Esophagus muscularis mucosa (tissue), 4 donors: ENCODE measurements around the gene ADAD1. TPM values are rescaled to one million over a fixed set of nuclear protein-coding genes. Genes with fewer than 3 reads are reported as not detected.

Experiments
- DNase-seq: peaks from one replicate; pipeline ENCODE4 v3.0.0-alpha.2; 2017; ENCODE audit errors: extremely low spot score
- H3K27ac ChIP-seq, 4 donors: fragments of 200-600 bp; sonication (generic); replicated peaks in 1 of 4; 1 replicate in 3 of 4; 2 replicates in 1 of 4; pipeline ENCODE4 v1.5.1; 2016 to 2019; ENCODE audit warnings: mild to moderate bottlenecking in 1 of 4
- H3K27me3 ChIP-seq, 4 donors: fragments of 200-600 bp; sonication (generic); one replicate each; pipeline versions ENCODE4 v1.5.1 to v1.6.0; 2016 to 2019
- H3K36me3 ChIP-seq, 4 donors: fragments of 200-600 bp; sonication (generic); one replicate each; pipeline ENCODE4 v1.5.1; 2016 to 2019
- H3K4me1 ChIP-seq, 4 donors: fragments of 200-600 bp; sonication (generic); one replicate each; pipeline ENCODE4 v1.5.1; 2016 to 2019
- H3K4me3 ChIP-seq, 4 donors: fragments of 200-600 bp; sonication (generic); 1 replicate in 2 of 4; 2 replicates in 2 of 4; pipeline ENCODE4 v1.5.1; 2016 to 2019; ENCODE audit warnings: mild to moderate bottlenecking in 4 of 4, moderate library complexity in 1 of 4
- H3K9me3 ChIP-seq, 4 donors: fragments of 200-600 bp; sonication (generic); 1 replicate in 3 of 4; 2 replicates in 1 of 4; pipeline ENCODE4 v1.5.1; 2016 to 2019
- EP300 ChIP-seq: sonication (generic); formaldehyde crosslinking; IDR thresholded peaks from one replicate; pipeline ENCODE4 v1.6.1; 2017; ENCODE audit warnings: antibody characterized with exemption
- POLR2A ChIP-seq: fragments of 450-650 bp; IDR thresholded peaks from one replicate; pipeline ENCODE4 v1.6.1; 2017; ENCODE audit warnings: antibody characterized with exemption, moderate library complexity, mild to moderate bottlenecking, low read depth
- POLR2AphosphoS5 ChIP-seq, 2 donors: sonication (generic); formaldehyde crosslinking; IDR thresholded peaks; one replicate each; pipeline ENCODE4 v1.6.1; 2017; ENCODE audit warnings: antibody characterized with exemption in 2 of 2
- WGBS: methylation state at CpG from one replicate; pipeline ENCODE4 v1.1.5; 2018; 5-methylcytosine and 5-hydroxymethylcytosine counted together
- intact Hi-C: fragments of 100-400 bp; cut with DNase I; formaldehyde crosslinking; loops from one replicate; pipeline ENCODE4 v1.15.1; 2023
- total RNA-seq, 4 donors: library from RNA; depleted of rRNA; stranded (reverse); fragments of >200 nt; gene quantifications; one replicate each; pipeline versions ENCODE4 v1.1.0 to v1.2.1, GENCODE V29; 2016
- TF ChIP-seq, protein P1 (sequence below), 3 experiments: fragments of 200-600 bp in 2 of 3; fragments of 450-650 bp in 1 of 3; sonication (generic) in 2 of 3; IDR thresholded peaks; one replicate each; pipeline ENCODE4 v1.5.1; 2017 to 2019; ENCODE audit warnings: antibody characterized with exemption in 3 of 3, mild to moderate bottlenecking in 2 of 3, moderate library complexity in 1 of 3

The ADAD1 gene
- total RNA-seq, 4 donors from 2014 or later = not detected

DNA sequence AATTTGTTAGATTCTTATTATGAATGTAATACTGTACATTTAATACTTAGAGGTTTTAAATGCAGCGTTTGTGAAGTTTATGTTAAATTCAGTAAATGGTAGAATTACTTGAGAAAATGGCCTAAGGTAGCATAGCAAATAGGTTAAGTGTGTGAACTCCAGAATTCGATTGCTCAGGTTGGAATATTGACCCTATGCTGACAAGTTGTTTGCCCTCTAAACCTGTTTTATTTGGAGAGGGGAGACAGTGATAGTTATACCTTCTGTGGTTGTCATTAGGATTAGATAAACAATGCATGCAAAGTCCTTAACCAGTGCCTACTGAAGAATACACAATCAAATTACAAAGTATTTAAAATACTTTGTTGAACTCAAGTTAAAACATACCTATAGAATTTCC, 5.4 kb downstream of the ADAD1 start:
- intact Hi-C loops = no loop called here
- H3K27me3 ChIP-seq = no peaks in the 10 kb centered on the region
- no peak for TF ChIP-seq POLR2A
- no peak for TF ChIP-seq EP300
- no peak for TF ChIP-seq POLR2AphosphoS5 (IDR thresholded peaks at IDR 0.05)
- TF ChIP-seq, protein P1, sequence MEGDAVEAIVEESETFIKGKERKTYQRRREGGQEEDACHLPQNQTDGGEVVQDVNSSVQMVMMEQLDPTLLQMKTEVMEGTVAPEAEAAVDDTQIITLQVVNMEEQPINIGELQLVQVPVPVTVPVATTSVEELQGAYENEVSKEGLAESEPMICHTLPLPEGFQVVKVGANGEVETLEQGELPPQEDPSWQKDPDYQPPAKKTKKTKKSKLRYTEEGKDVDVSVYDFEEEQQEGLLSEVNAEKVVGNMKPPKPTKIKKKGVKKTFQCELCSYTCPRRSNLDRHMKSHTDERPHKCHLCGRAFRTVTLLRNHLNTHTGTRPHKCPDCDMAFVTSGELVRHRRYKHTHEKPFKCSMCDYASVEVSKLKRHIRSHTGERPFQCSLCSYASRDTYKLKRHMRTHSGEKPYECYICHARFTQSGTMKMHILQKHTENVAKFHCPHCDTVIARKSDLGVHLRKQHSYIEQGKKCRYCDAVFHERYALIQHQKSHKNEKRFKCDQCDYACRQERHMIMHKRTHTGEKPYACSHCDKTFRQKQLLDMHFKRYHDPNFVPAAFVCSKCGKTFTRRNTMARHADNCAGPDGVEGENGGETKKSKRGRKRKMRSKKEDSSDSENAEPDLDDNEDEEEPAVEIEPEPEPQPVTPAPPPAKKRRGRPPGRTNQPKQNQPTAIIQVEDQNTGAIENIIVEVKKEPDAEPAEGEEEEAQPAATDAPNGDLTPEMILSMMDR (IDR thresholded peaks at IDR 0.05) = no peak
- no peaks in the 10 kb centered on the region for H3K4me1 ChIP-seq
- no peak overlapping the region for H3K27ac ChIP-seq
- H3K9me3 ChIP-seq = peaks cover 0 to 14% (median 9%) of the 10 kb centered on the region in 4 donors
- 52% methylated on average over 2 of the region's 2 CpGs for WGBS
- no peak overlapping the region for H3K4me3 ChIP-seq
- H3K36me3 ChIP-seq = no peaks in the 10 kb centered on the region
- DNase-seq = no peak

DNA sequence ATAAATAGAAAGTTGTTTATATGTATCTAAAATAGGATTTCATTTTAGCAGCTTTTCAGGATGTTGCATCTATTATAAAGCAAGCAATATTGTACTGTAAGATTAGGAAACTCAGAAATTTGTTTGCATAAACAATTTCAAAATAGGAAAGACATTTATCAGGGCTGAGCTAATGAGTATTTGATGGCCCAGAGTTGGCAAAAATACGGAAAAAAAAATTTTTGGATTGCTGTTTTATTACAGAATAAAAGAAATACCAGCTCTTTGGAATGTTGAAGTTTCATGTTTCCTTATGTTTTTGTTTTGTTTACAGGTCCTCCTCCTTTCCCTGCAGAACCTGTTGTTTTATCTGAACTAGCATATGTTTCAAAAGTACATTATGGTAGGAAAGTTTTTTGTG, 14.5 kb downstream of the ADAD1 start:
- H3K27me3 ChIP-seq = no peaks in the 10 kb centered on the region
- no peak overlapping the region for H3K27ac ChIP-seq
- intact Hi-C loops = no loop called here
- TF ChIP-seq POLR2A (no peak), EP300 (no peak), POLR2AphosphoS5 (IDR thresholded peaks at IDR 0.05) (no peak)
- TF ChIP-seq, protein P1 (IDR thresholded peaks at IDR 0.05) = no peak
- no peak overlapping the region for H3K4me3 ChIP-seq
- no peaks in the 10 kb centered on the region for H3K4me1 ChIP-seq
- WGBS = 44% methylated on average over 1 of the region's 1 CpG
- H3K36me3 ChIP-seq = no peaks in the 10 kb centered on the region
- peaks cover 0 to 5% (median 1%) of the 10 kb centered on the region in 4 donors for H3K9me3 ChIP-seq
- DNase-seq = no peak

DNA sequence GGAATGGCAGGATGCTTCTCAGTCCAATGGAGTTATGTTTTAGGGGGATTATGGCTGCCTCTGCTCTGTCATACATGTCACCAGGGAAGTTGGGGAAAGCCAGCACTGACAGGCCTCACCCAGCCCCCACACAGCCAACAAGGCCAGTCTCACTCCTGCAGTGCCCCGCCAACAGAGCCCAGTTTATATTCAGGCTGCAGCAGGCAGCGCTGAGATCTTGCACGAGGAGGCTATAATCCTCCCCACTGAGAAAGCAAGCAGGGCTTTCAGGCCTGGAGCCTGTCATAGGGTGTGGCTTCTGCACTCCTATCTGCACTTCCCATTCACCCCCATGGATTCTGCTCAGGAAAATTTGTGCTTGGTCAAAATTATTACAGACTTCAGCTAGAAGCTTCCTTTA, 25.1 kb downstream of the ADAD1 start:
- DNase-seq = no peak
- TF ChIP-seq, protein P1 (IDR thresholded peaks at IDR 0.05) = no peak
- no peak for TF ChIP-seq POLR2A
- TF ChIP-seq POLR2AphosphoS5 (IDR thresholded peaks at IDR 0.05) = no peak
- TF ChIP-seq EP300 = no peak
- 74% methylated on average over 3 of the region's 3 CpGs for WGBS
- H3K9me3 ChIP-seq = no peaks in the 10 kb centered on the region
- H3K4me1 ChIP-seq = no peaks in the 10 kb centered on the region
- intact Hi-C loops = no loop called here
- no peaks in the 10 kb centered on the region for H3K27me3 ChIP-seq
- H3K27ac ChIP-seq = no peak overlapping the region
- H3K4me3 ChIP-seq = no peak overlapping the region
- H3K36me3 ChIP-seq = no peaks in the 10 kb centered on the region

DNA sequence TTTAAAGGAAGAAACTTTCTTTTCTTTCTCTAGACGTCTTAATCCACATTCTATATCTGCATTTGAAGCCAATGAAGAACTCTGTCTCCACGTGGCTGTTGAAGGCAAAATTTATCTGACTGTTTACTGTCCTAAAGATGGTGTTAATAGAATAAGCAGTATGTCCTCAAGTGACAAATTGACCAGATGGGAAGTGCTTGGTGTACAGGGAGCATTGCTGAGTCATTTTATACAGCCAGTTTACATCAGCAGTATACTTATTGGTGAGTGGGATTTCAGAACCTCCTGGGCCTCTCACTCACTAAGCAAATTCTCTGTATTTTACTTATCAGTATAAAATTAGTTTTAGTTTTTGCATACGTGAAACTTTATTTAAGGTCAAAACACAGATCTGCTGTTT, 33.7 kb downstream of the ADAD1 start:
- TF ChIP-seq, protein P1 (IDR thresholded peaks at IDR 0.05) = no peak
- TF ChIP-seq EP300 (no peak), POLR2AphosphoS5 (IDR thresholded peaks at IDR 0.05) (no peak), POLR2A (no peak)
- no peaks in the 10 kb centered on the region for H3K9me3 ChIP-seq
- no peaks in the 10 kb centered on the region for H3K4me1 ChIP-seq
- no peaks in the 10 kb centered on the region for H3K27me3 ChIP-seq
- DNase-seq = no peak
- no peak overlapping the region for H3K4me3 ChIP-seq
- WGBS = 31% methylated on average over 3 of the region's 3 CpGs
- intact Hi-C loops = no loop called here
- H3K36me3 ChIP-seq = no peaks in the 10 kb centered on the region
- H3K27ac ChIP-seq = no peak overlapping the region

DNA sequence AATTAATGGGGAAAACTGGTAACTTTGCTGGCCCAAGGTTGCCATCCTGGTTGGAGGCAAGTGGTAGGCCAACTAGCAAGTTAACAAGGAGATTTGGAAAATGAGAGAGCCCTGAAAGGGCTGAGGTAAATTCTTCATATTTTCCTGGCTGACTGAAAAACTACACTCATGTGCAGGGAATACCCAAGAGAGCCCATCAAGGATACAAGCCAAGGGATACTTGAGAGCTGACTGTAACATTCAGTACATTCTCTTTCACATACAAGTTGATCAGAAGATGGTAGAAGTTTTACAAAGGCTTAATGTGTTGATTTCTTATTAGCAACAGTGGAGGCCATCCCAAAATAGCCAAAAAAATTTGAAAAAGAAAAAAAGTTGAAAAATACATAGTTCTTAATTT, 44.4 kb downstream of the ADAD1 start:
- no peak overlapping the region for H3K27ac ChIP-seq
- peaks cover 0 to 6% (median 2%) of the 10 kb centered on the region in 4 donors for H3K9me3 ChIP-seq
- TF ChIP-seq POLR2AphosphoS5 (IDR thresholded peaks at IDR 0.05) (no peak), EP300 (no peak), POLR2A (no peak)
- TF ChIP-seq, protein P1 (IDR thresholded peaks at IDR 0.05) = no peak
- no peaks in the 10 kb centered on the region for H3K36me3 ChIP-seq
- H3K27me3 ChIP-seq = no peaks in the 10 kb centered on the region
- no peak for DNase-seq
- H3K4me3 ChIP-seq = no peak overlapping the region
- intact Hi-C loops = no loop called here
- no peaks in the 10 kb centered on the region for H3K4me1 ChIP-seq
